ENCODE results near the gene CTTNBP2.
A peak's percentile ranks its signal among the peaks of the same experiment; 100 is the strongest.

CTTNBP2 gene

GRCh38 chr7:117764031-117764430, 109.2 kb downstream of the CTTNBP2 start:
- in situ Hi-C loops (cut with MboI; ENCODE audit: low pct_unique_long_range_greater_than_20kb, low sequenced_read_pairs), result no loop called here
- DNase-seq, result no peak

- no peak for DNase-seq
- in situ Hi-C loops (cut with MboI; ENCODE audit: low pct_unique_long_range_greater_than_20kb, low sequenced_read_pairs), result no loop called here
Measured at GRCh38 chr7:117762055-117762454, 111.2 kb downstream of the CTTNBP2 start.

- in situ Hi-C loops (cut with MboI; ENCODE audit: low pct_unique_long_range_greater_than_20kb, low sequenced_read_pairs), result no loop called here
- no peak for DNase-seq
Measured at GRCh38 chr7:117759950-117760640, 113.1 kb downstream of the CTTNBP2 start.

- in situ Hi-C loops (cut with MboI; ENCODE audit: low pct_unique_long_range_greater_than_20kb, low sequenced_read_pairs), result no loop called here
- no peak for DNase-seq
Measured at GRCh38 chr7:117757440-117757839, 115.8 kb downstream of the CTTNBP2 start.

GRCh38 chr7:117756586-117757085, 116.6 kb downstream of the CTTNBP2 start:
- in situ Hi-C loops (cut with MboI; ENCODE audit: low pct_unique_long_range_greater_than_20kb, low sequenced_read_pairs), result no loop called here
- DNase-seq, result no peak

GRCh38 chr7:117755136-117755535, 118.1 kb downstream of the CTTNBP2 start:
- in situ Hi-C loops (cut with MboI; ENCODE audit: low pct_unique_long_range_greater_than_20kb, low sequenced_read_pairs), result no loop called here
- DNase-seq, result no peak

GRCh38 chr7:117751775-117752174, 121.5 kb downstream of the CTTNBP2 start:
- in situ Hi-C loops (cut with MboI; ENCODE audit: low pct_unique_long_range_greater_than_20kb, low sequenced_read_pairs), result no loop called here
- peak; percentile 18 for DNase-seq

GRCh38 chr7:117750612-117751563, 122.4 kb downstream of the CTTNBP2 start:
- in situ Hi-C loops (cut with MboI; ENCODE audit: low pct_unique_long_range_greater_than_20kb, low sequenced_read_pairs), result no loop called here
- DNase-seq, result peak; percentile 35

- no peak for DNase-seq
Measured at GRCh38 chr7:117741962-117742361, 131.3 kb downstream of the CTTNBP2 start.

GRCh38 chr7:117739085-117739484, 134.2 kb downstream of the CTTNBP2 start:
- DNase-seq, result no peak
- in situ Hi-C loops (cut with MboI; ENCODE audit: low pct_unique_long_range_greater_than_20kb, low sequenced_read_pairs), result no loop called here

More at GRCh38 chr7:117741962-117742361, 131.3 kb downstream of the CTTNBP2 start:
- in situ Hi-C loops (cut with MboI; ENCODE audit: low pct_unique_long_range_greater_than_20kb, low sequenced_read_pairs), result no loop called here

GRCh38 chr7:117737926-117738325, 135.3 kb downstream of the CTTNBP2 start:
- in situ Hi-C loops (cut with MboI; ENCODE audit: low pct_unique_long_range_greater_than_20kb, low sequenced_read_pairs), result no loop called here
- DNase-seq, result no peak

- peak; percentile 69 for DNase-seq
- in situ Hi-C loops (cut with MboI; ENCODE audit: low pct_unique_long_range_greater_than_20kb, low sequenced_read_pairs), result no loop called here
Measured at GRCh38 chr7:117731455-117731854, 141.8 kb downstream of the CTTNBP2 start.

GRCh38 chr7:117730390-117730789, 142.9 kb downstream of the CTTNBP2 start:
- DNase-seq, result no peak
- in situ Hi-C loops (cut with MboI; ENCODE audit: low pct_unique_long_range_greater_than_20kb, low sequenced_read_pairs), result no loop called here

GRCh38 chr7:117728890-117729624, 144.2 kb downstream of the CTTNBP2 start:
- in situ Hi-C loops (cut with MboI; ENCODE audit: low pct_unique_long_range_greater_than_20kb, low sequenced_read_pairs), result no loop called here
- no peak for DNase-seq

- in situ Hi-C loops (cut with MboI; ENCODE audit: low pct_unique_long_range_greater_than_20kb, low sequenced_read_pairs), result no loop called here
- no peak for DNase-seq
Measured at GRCh38 chr7:117724898-117725297, 148.3 kb downstream of the CTTNBP2 start.

- DNase-seq, result no peak
- in situ Hi-C loops (cut with MboI; ENCODE audit: low pct_unique_long_range_greater_than_20kb, low sequenced_read_pairs), result no loop called here
Measured at GRCh38 chr7:117719377-117719776, 153.9 kb downstream of the CTTNBP2 start.

- no peak for DNase-seq
- in situ Hi-C loops (cut with MboI; ENCODE audit: low pct_unique_long_range_greater_than_20kb, low sequenced_read_pairs), result no loop called here
Measured at GRCh38 chr7:117718116-117718835, 155.0 kb downstream of the CTTNBP2 start.

GRCh38 chr7:117717357-117717756, 155.9 kb downstream of the CTTNBP2 start:
- in situ Hi-C loops (cut with MboI; ENCODE audit: low pct_unique_long_range_greater_than_20kb, low sequenced_read_pairs), result no loop called here
- no peak for DNase-seq
